Measurements from ENCODE around the gene TMOD3.

DNA sequence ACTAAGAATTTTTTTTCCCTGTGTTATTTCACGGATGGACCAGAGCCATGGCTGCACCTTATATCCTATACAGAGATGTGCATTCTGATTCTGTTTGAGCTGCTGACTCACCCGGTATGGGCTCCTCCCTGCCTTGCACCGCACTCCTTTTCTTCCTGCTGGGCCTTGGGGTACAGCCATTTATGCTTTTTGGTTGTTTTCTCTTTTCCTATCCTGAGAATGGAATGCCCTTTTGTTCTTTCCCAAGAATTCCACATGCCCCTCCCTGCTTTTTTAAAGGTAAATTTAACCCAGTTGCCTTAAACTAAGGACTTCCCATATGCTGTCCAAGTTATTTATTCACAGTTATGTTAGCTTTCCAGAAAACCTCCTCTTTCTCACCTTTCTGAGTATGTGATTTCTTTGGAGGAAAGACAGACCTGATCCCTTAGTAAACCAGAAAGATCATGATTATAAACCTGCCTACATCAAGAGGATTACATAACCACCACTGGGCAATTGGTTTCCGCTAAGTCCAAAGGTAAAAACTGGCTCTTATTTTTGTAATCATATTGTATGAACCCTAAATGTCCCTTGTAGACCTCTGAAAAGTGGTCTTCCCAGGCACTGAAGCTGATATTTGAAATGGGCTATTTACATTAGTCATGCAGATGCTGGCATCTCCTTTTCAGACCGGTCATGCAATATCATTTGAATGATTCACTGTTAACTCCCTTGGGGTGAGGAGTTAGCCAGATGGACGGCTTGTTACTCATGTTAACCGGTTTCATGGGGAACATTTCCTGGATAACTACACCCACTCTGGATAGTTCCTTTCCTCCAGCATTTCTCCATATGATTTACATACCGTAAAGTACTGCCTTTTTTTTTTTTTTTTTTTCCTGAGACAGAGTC is 45.5 kb downstream of the TMOD3 start:
- TF ChIP-seq, protein P1, sequence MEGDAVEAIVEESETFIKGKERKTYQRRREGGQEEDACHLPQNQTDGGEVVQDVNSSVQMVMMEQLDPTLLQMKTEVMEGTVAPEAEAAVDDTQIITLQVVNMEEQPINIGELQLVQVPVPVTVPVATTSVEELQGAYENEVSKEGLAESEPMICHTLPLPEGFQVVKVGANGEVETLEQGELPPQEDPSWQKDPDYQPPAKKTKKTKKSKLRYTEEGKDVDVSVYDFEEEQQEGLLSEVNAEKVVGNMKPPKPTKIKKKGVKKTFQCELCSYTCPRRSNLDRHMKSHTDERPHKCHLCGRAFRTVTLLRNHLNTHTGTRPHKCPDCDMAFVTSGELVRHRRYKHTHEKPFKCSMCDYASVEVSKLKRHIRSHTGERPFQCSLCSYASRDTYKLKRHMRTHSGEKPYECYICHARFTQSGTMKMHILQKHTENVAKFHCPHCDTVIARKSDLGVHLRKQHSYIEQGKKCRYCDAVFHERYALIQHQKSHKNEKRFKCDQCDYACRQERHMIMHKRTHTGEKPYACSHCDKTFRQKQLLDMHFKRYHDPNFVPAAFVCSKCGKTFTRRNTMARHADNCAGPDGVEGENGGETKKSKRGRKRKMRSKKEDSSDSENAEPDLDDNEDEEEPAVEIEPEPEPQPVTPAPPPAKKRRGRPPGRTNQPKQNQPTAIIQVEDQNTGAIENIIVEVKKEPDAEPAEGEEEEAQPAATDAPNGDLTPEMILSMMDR (IDR thresholded peaks at IDR 0.05; ENCODE audit: low read depth, low read length): no peak
- TF ChIP-seq POLR2A (IDR thresholded peaks at IDR 0.05; ENCODE audit: extremely low read depth, insufficient read length) (no peak), MAX (IDR thresholded peaks at IDR 0.05; ENCODE audit: low read depth, low read length) (no peak), MYC (IDR thresholded peaks at IDR 0.05; ENCODE audit: low read depth, low read length) (no peak)

Measured in NB4 (cell line).